Stimulated activated CD8-positive, alpha-beta memory T cell treated with anti-CD3 and anti-CD28 coated beads, Interleukin-12 subunit alpha, Interleukin-12 subunit beta, amount 100 ng/mL, for 1 hour (primary cell): ENCODE data around the gene DPYSL4.
"Not testable (repeated sequence)": the region's sequence is repeated elsewhere in the genome, so short reads cannot be mapped to it uniquely, and the experiment has no call there.

Experiments used
- DNase-seq: peaks from one replicate; pipeline ENCODE4 v3.0.0-alpha.2; 2020; ENCODE audit warnings: low read depth

DPYSL4 gene

GRCh38 chr10:132207536-132208461, 21.1 kb downstream of the DPYSL4 start:
- DNase-seq = no peak

GRCh38 chr10:132208462-132209050, 21.8 kb downstream of the DPYSL4 start:
- DNase-seq = no peak

- no peak for DNase-seq
These were observed 22.4 kb downstream of the DPYSL4 start for GRCh38 chr10:132209130-132209529.

GRCh38 chr10:132209978-132210530, 23.3 kb downstream of the DPYSL4 start:
- DNase-seq = no peak

- DNase-seq = no peak
These were observed 24.0 kb downstream of the DPYSL4 start for GRCh38 chr10:132210766-132211165.

GRCh38 chr10:132211246-132211645, 24.5 kb downstream of the DPYSL4 start:
- no peak for DNase-seq

- no peak for DNase-seq
These were observed 26.1 kb downstream of the DPYSL4 start for GRCh38 chr10:132212816-132213215.

GRCh38 chr10:132213917-132214316, 27.2 kb downstream of the DPYSL4 start:
- no peak for DNase-seq

- not testable (repeated sequence) for DNase-seq
These were observed 29.7 kb downstream of the DPYSL4 start for GRCh38 chr10:132216441-132216840.

- DNase-seq = no peak
These were observed 32.7 kb downstream of the DPYSL4 start for GRCh38 chr10:132219486-132219885.

- DNase-seq = no peak
These were observed 33.3 kb downstream of the DPYSL4 start for GRCh38 chr10:132220061-132220460.

- DNase-seq = not testable (repeated sequence)
These were observed 34.2 kb downstream of the DPYSL4 start for GRCh38 chr10:132220996-132221395.

GRCh38 chr10:132222726-132223125, 36.0 kb downstream of the DPYSL4 start:
- no peak for DNase-seq

GRCh38 chr10:132223156-132223590, 36.4 kb downstream of the DPYSL4 start:
- DNase-seq = peak; percentile 38

GRCh38 chr10:132223611-132224342, 37.0 kb downstream of the DPYSL4 start:
- DNase-seq = no peak

GRCh38 chr10:132224343-132225072, 37.8 kb downstream of the DPYSL4 start:
- DNase-seq = no peak

GRCh38 chr10:132225073-132225848, 38.5 kb downstream of the DPYSL4 start:
- no peak for DNase-seq

GRCh38 chr10:132225849-132226205, 39.1 kb downstream of the DPYSL4 start:
- no peak for DNase-seq

GRCh38 chr10:132226586-132227405, 40.0 kb downstream of the DPYSL4 start:
- DNase-seq = no peak

- no peak for DNase-seq
These were observed 41.2 kb downstream of the DPYSL4 start for GRCh38 chr10:132227851-132228390.
